Activated T-helper 1 cell treated with anti-CD3 and anti-CD28 coated beads, Interleukin-12 subunit alpha, Interleukin-12 subunit beta, Interleukin-2, Interleukin-4 antibody, amounts not matched to agents 30 ng/mL and 10 ng/mL and 1 ng/mL, durations not matched to agents 14 hours and 24 hours and 36 hours (primary cell): Measurements from ENCODE around the gene MAGI1. TPM values are rescaled to one million over a fixed set of nuclear protein-coding genes. Genes with fewer than 3 reads are reported as not detected.
"Not testable (repeated sequence)": the region's sequence is repeated elsewhere in the genome, so short reads cannot be mapped to it uniquely, and the experiment has no call there.

Experiments used
- DNase-seq: peaks from one replicate; pipeline ENCODE4 v3.0.0; 2021; ENCODE audit warnings: low spot score
- H3K27ac Mint-ChIP-seq: one replicate; pipeline ENCODE4 v1.8.0; 2021; ENCODE audit warnings: mild to moderate bottlenecking, mixed read lengths
- H3K27me3 Mint-ChIP-seq: one replicate; pipeline ENCODE4 v1.8.0; 2022; ENCODE audit warnings: mild to moderate bottlenecking, moderate library complexity, mixed read lengths; ENCODE audit not compliant: insufficient read depth
- H3K36me3 Mint-ChIP-seq: one replicate; pipeline ENCODE4 v1.8.0; 2021; ENCODE audit warnings: low read depth, mixed read lengths
- H3K4me1 Mint-ChIP-seq: one replicate; pipeline ENCODE4 v1.8.0; 2021; ENCODE audit warnings: low read depth, mixed read lengths
- H3K4me3 Mint-ChIP-seq: one replicate; pipeline ENCODE4 v1.8.0; 2021; ENCODE audit warnings: mild to moderate bottlenecking, moderate library complexity, mixed read lengths
- H3K9me3 Mint-ChIP-seq: one replicate; pipeline ENCODE4 v1.8.0; 2021; ENCODE audit warnings: mixed read lengths
- intact Hi-C: fragments of 100-400 bp; cut with micrococcal nuclease; formaldehyde crosslinking; loops from one replicate; pipeline ENCODE4 v1.15.1; 2024
- total RNA-seq: library from RNA; stranded (reverse); gene quantifications from 2 replicates; pipeline ENCODE4 v1.2.3, GENCODE V29; 2022

Gene MAGI1
- total RNA-seq, 1 donor from 2014 or later = 0.75 TPM

DNA sequence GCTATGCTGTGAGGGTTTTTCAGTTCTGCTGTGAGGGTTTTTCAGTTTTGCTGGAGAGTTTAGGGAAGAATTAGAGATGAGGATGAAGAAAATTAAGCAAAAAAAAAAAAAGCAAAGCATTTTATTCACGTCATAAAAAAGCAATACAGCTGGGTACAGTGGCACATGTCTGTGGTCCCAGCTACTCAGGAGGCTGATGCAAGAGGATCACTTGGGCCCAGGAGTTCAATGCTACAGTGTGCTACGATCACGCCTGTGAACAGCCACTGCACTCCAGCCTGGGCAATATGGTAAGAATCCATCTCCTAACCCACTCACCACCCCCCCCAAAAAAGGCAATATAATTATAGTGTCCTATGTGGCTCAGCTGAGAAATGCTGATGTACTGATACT is 162.7 kb downstream of the MAGI1 start:
- H3K36me3 Mint-ChIP-seq = no peaks in the 10 kb centered on the region
- no peaks in the 10 kb centered on the region for H3K27me3 Mint-ChIP-seq
- DNase-seq = no peak
- H3K9me3 Mint-ChIP-seq = no peaks in the 10 kb centered on the region
- H3K4me3 Mint-ChIP-seq = no peak overlapping the region
- no peak overlapping the region for H3K27ac Mint-ChIP-seq
- intact Hi-C loops = no loop called here
- no peaks in the 10 kb centered on the region for H3K4me1 Mint-ChIP-seq

DNA sequence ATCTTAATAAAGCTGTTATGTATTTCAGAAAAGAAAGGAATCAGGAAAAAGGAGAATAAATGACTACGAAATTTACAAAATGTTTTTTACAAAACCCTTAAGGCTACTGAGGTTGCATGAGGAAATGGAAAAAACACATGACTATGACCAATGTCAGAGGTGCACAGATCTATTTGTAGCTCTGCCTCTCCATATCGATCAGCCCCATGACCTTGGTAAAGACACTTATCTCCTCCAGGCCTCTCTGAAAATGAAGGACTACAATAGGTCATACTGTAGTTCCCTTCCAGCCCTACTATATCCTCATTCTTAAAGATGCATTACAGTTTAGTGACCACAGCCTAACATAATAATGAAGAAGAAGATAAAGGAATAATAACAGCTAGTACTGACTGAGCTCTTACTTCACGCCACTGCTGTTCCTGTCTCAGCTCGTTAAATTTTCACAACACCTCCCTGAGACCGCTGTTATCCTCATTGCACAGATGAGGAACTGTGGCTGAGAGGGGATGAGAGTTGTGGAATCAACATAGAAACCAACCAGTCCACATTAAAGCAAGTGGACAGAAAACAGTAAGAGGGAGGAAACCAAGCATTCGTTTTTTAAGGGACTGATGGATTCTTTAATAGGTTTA is 163.2 kb downstream of the MAGI1 start:
- H3K4me1 Mint-ChIP-seq = no peaks in the 10 kb centered on the region
- no peaks in the 10 kb centered on the region for H3K27me3 Mint-ChIP-seq
- H3K27ac Mint-ChIP-seq = no peak overlapping the region
- DNase-seq = no peak
- intact Hi-C loops = no loop called here
- no peaks in the 10 kb centered on the region for H3K9me3 Mint-ChIP-seq
- H3K4me3 Mint-ChIP-seq = no peak overlapping the region
- no peaks in the 10 kb centered on the region for H3K36me3 Mint-ChIP-seq

GRCh38 chr3:65873869-65874268 is 164.8 kb downstream of the MAGI1 start:
- Mint-ChIP-seq H3K27ac (no peak overlapping the region), H3K9me3 (no peaks in the 10 kb centered on the region), H3K4me3 (no peak overlapping the region), H3K4me1 (no peaks in the 10 kb centered on the region), H3K36me3 (no peaks in the 10 kb centered on the region), H3K27me3 (peaks cover 1% of the 10 kb centered on the region)
- no peak for DNase-seq
- intact Hi-C loops = no loop called here

- no peak overlapping the region for H3K4me3 Mint-ChIP-seq
- H3K9me3 Mint-ChIP-seq = no peaks in the 10 kb centered on the region
- no peaks in the 10 kb centered on the region for H3K4me1 Mint-ChIP-seq
- intact Hi-C loops = no loop called here
- peaks cover 1% of the 10 kb centered on the region for H3K27me3 Mint-ChIP-seq
- no peak for DNase-seq
- no peak overlapping the region for H3K27ac Mint-ChIP-seq
- no peaks in the 10 kb centered on the region for H3K36me3 Mint-ChIP-seq
Measured at GRCh38 chr3:65873028-65873427, 165.7 kb downstream of the MAGI1 start.

- intact Hi-C loops = no loop called here
- no peak for DNase-seq
- Mint-ChIP-seq H3K4me3 (no peak overlapping the region), H3K9me3 (no peaks in the 10 kb centered on the region), H3K27me3 (peaks cover 1% of the 10 kb centered on the region), H3K27ac (no peak overlapping the region), H3K4me1 (no peaks in the 10 kb centered on the region), H3K36me3 (no peaks in the 10 kb centered on the region)
Measured at GRCh38 chr3:65871305-65872141, 167.2 kb downstream of the MAGI1 start.

- Mint-ChIP-seq H3K36me3 (no peaks in the 10 kb centered on the region), H3K27me3 (peaks cover 1% of the 10 kb centered on the region), H3K4me1 (no peaks in the 10 kb centered on the region), H3K9me3 (no peaks in the 10 kb centered on the region), H3K27ac (no peak overlapping the region), H3K4me3 (no peak overlapping the region)
- no peak for DNase-seq
- intact Hi-C loops = no loop called here
Measured at GRCh38 chr3:65869798-65870197, 168.9 kb downstream of the MAGI1 start.

- peaks cover 3% of the 10 kb centered on the region for H3K27me3 Mint-ChIP-seq
- no peak overlapping the region for H3K4me3 Mint-ChIP-seq
- DNase-seq = no peak
- H3K27ac Mint-ChIP-seq = no peak overlapping the region
- no peaks in the 10 kb centered on the region for H3K36me3 Mint-ChIP-seq
- intact Hi-C loops = no loop called here
- no peaks in the 10 kb centered on the region for H3K9me3 Mint-ChIP-seq
- H3K4me1 Mint-ChIP-seq = no peaks in the 10 kb centered on the region
Measured at GRCh38 chr3:65867463-65868210, 171.1 kb downstream of the MAGI1 start.

GRCh38 chr3:65864357-65864904 is 174.3 kb downstream of the MAGI1 start:
- no peaks in the 10 kb centered on the region for H3K36me3 Mint-ChIP-seq
- no peak for DNase-seq
- H3K27ac Mint-ChIP-seq = no peak overlapping the region
- no peak overlapping the region for H3K4me3 Mint-ChIP-seq
- no peaks in the 10 kb centered on the region for H3K4me1 Mint-ChIP-seq
- peaks cover 1% of the 10 kb centered on the region for H3K27me3 Mint-ChIP-seq
- H3K9me3 Mint-ChIP-seq = no peaks in the 10 kb centered on the region
- intact Hi-C loops = no loop called here

- no peaks in the 10 kb centered on the region for H3K36me3 Mint-ChIP-seq
- no peaks in the 10 kb centered on the region for H3K9me3 Mint-ChIP-seq
- H3K27ac Mint-ChIP-seq = no peak overlapping the region
- H3K4me1 Mint-ChIP-seq = no peaks in the 10 kb centered on the region
- DNase-seq = no peak
- H3K27me3 Mint-ChIP-seq = peaks cover 1% of the 10 kb centered on the region
- intact Hi-C loops = no loop called here
- H3K4me3 Mint-ChIP-seq = no peak overlapping the region
Measured at GRCh38 chr3:65861718-65862117, 177.0 kb downstream of the MAGI1 start.

DNA sequence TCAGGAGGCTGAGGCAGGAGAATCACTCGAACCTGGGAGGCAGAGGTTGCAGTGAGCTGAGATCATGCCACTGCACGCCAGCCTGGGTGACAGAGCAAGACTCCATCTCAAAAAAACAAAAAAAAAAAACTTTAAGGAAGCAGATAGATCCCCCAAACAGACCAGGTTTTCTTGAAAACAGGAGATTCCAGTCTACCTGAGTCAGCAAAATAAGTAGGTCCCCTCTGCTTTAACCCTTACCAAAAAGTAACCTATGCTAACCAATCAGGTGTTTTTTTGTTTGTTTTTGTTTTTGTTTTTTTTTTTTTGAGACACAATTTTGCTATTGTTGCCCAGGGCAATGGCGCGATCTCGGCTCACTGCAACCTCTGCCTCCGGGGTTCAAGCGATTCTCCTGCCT is 179.1 kb downstream of the MAGI1 start:
- intact Hi-C loops, H3K27me3 Mint-ChIP-seq, H3K36me3 Mint-ChIP-seq, H3K4me3 Mint-ChIP-seq, H3K4me1 Mint-ChIP-seq, H3K27ac Mint-ChIP-seq, DNase-seq, H3K9me3 Mint-ChIP-seq: not testable (repeated sequence)

DNA sequence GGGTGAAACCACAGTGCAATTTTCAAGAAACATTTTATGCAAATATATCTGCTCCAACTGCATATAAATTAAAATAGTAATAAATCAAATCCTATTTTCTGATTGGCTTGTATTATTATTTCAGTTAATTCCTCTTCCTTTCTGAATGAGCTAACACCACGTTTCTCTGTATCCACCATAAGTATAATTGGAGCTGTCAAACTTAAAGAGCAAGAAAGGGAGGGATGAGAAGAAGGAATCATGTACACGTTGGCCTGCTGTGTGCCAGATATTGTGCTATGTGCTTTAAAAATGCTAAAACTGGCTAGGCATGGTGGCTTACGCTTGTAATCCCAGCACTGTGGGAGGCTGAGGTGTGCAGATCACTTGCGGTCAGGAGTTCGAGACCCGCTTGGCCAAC is 180.0 kb downstream of the MAGI1 start:
- no peak for DNase-seq
- Mint-ChIP-seq H3K27ac (no peak overlapping the region), H3K27me3 (peaks cover 1% of the 10 kb centered on the region), H3K4me3 (no peak overlapping the region), H3K36me3 (no peaks in the 10 kb centered on the region), H3K4me1 (no peaks in the 10 kb centered on the region), H3K9me3 (no peaks in the 10 kb centered on the region)
- intact Hi-C loops = no loop called here

GRCh38 chr3:65857327-65857726 is 181.4 kb downstream of the MAGI1 start:
- Mint-ChIP-seq H3K27me3 (no peaks in the 10 kb centered on the region), H3K27ac (no peak overlapping the region), H3K4me1 (no peaks in the 10 kb centered on the region), H3K9me3 (no peaks in the 10 kb centered on the region), H3K36me3 (no peaks in the 10 kb centered on the region), H3K4me3 (no peak overlapping the region)
- no peak for DNase-seq
- intact Hi-C loops = no loop called here

- H3K4me1 Mint-ChIP-seq = no peaks in the 10 kb centered on the region
- no peaks in the 10 kb centered on the region for H3K27me3 Mint-ChIP-seq
- H3K27ac Mint-ChIP-seq = no peak overlapping the region
- no peaks in the 10 kb centered on the region for H3K36me3 Mint-ChIP-seq
- no peak overlapping the region for H3K4me3 Mint-ChIP-seq
- H3K9me3 Mint-ChIP-seq = no peaks in the 10 kb centered on the region
- no peak for DNase-seq
- intact Hi-C loops = no loop called here
Measured at GRCh38 chr3:65856907-65857306, 181.8 kb downstream of the MAGI1 start.
